Caco-2 (cell line): ENCODE measurements around the gene RNFT2. TPM values are rescaled to one million over a fixed set of nuclear protein-coding genes. Genes with fewer than 3 reads are reported as not detected.

Experiments used
- BruUV-seq: library from RNA; stranded (reverse); fragments of 400-500 nt; replicated peaks from 2 replicates; lab custom pipeline; 2021; lab: Mats Ljungman, UMichigan
- CTCF ChIA-PET: fragments of 300-600 bp; sonication (Branson Sonifier 250); formaldehyde crosslinking; loops from one replicate; lab custom pipeline; 2022; ENCODE audit warnings: antibody characterized with exemption; lab: Charles Lee
- POLR2A ChIA-PET: fragments of 300-600 bp; sonication (Branson Sonifier 250); formaldehyde crosslinking; loops from one replicate; lab custom pipeline; 2022; ENCODE audit warnings: antibody characterized with exemption; lab: Charles Lee
- DNase-seq, 2 experiments: peaks; one replicate each; pipeline versions ENCODE4 v3.0.0 to v3.0.0-alpha.2; 2020 to 2022
- H3K27me3 ChIP-seq: replicated peaks from 2 replicates; pipeline ENCODE4 v1.6.0; 2011; ENCODE audit warnings: low read length; ENCODE audit not compliant: control insufficient read depth, insufficient read depth
- H3K36me3 ChIP-seq: 2 replicates; pipeline ENCODE4 v1.5.1; 2011; ENCODE audit warnings: low read length; ENCODE audit not compliant: control insufficient read depth, insufficient read depth
- H3K4me1 ChIP-seq: fragments of 250-450 bp; sonication (Bioruptor Pico); 2 replicates; pipeline ENCODE4 v1.5.1; 2020; ENCODE audit warnings: mild to moderate bottlenecking
- H3K4me3 ChIP-seq: 2 replicates; pipeline ENCODE4 v1.5.1; 2011; ENCODE audit warnings: low read depth, mild to moderate bottlenecking, control low read depth, low read length
- H3K9me3 ChIP-seq: fragments of 250-450 bp; sonication (Bioruptor Pico); 2 replicates; pipeline ENCODE4 v1.5.1; 2020; ENCODE audit warnings: mild to moderate bottlenecking, moderate library complexity
- H3K27ac Mint-ChIP-seq: one replicate; pipeline ENCODE4 v1.8.0; 2022; ENCODE audit warnings: mixed read lengths; ENCODE audit not compliant: unreplicated experiment
- H3K27me3 Mint-ChIP-seq: one replicate; pipeline ENCODE4 v1.8.0; 2022; ENCODE audit warnings: mixed read lengths; ENCODE audit not compliant: insufficient read depth, unreplicated experiment
- H3K36me3 Mint-ChIP-seq: one replicate; pipeline ENCODE4 v1.8.0; 2022; ENCODE audit warnings: mild to moderate bottlenecking, mixed read lengths; ENCODE audit not compliant: insufficient read depth, unreplicated experiment
- H3K4me1 Mint-ChIP-seq: one replicate; pipeline ENCODE4 v1.8.0; 2022; ENCODE audit warnings: low read depth, mixed read lengths; ENCODE audit not compliant: unreplicated experiment
- H3K4me3 Mint-ChIP-seq: one replicate; pipeline ENCODE4 v1.8.0; 2022; ENCODE audit warnings: mild to moderate bottlenecking, moderate library complexity, mixed read lengths; ENCODE audit not compliant: unreplicated experiment
- H3K9me3 Mint-ChIP-seq: one replicate; pipeline ENCODE4 v1.8.0; 2022; ENCODE audit warnings: mixed read lengths; ENCODE audit not compliant: unreplicated experiment
- CTCF ChIP-seq, 2 experiments: fragments of 200-600 bp in 1 of 2; IDR thresholded peaks; 1 replicate in 1 of 2; 2 replicates in 1 of 2; pipeline versions ENCODE4 v1.5.1 to v1.8.0; 2011 to 2022; ENCODE audit warnings: antibody characterized with exemption in 1 of 2, control low read depth in 1 of 2, inconsistent platforms in 1 of 2, low read depth in 1 of 2, low read length in 1 of 2, mild to moderate bottlenecking in 1 of 2, moderate library complexity in 1 of 2; ENCODE audit not compliant: insufficient read depth in 1 of 2, severe bottlenecking in 1 of 2, unreplicated experiment in 1 of 2
- intact Hi-C: fragments of 100-400 bp; cut with micrococcal nuclease; formaldehyde crosslinking; loops from one replicate; pipeline ENCODE4 v1.10.0; 2022; ENCODE audit not compliant: unreplicated experiment
- total RNA-seq: library from RNA; stranded (reverse); gene quantifications from 2 replicates; pipeline ENCODE4 v1.2.3, GENCODE V29; 2022

RNFT2 gene
- total RNA-seq, 1 experiment from 2014 or later = 11.6 TPM

- H3K27me3 ChIP-seq = no peaks in the 10 kb centered on the region
- no peak overlapping the region for H3K4me3 Mint-ChIP-seq
- no peaks in the 10 kb centered on the region for H3K9me3 Mint-ChIP-seq
- H3K36me3 Mint-ChIP-seq = peaks cover 8% of the 10 kb centered on the region
- TF ChIP-seq CTCF (IDR thresholded peaks at IDR 0.05; ENCODE audit: insufficient read depth in 1 of 2, low read depth in 1 of 2, low read length in 1 of 2, severe bottlenecking in 1 of 2, unreplicated experiment in 1 of 2) = peak in 1 of 2 experiments; percentile 4
- no peak overlapping the region for H3K4me3 ChIP-seq
- peaks cover 9% of the 10 kb centered on the region for H3K4me1 Mint-ChIP-seq
- no peak overlapping the region for H3K27ac Mint-ChIP-seq
- H3K27me3 Mint-ChIP-seq = no peaks in the 10 kb centered on the region
- BruUV-seq = no TSS peak
- ChIA-PET POLR2A (interaction anchor here (0.6 kb wide), 1 partner anchor 34 kb away, joined by 3 read pairs; no protein-coding TSS in a partner anchor), CTCF (interaction anchor here (0.7 to 1.0 kb wide), 3 partner anchors 118 to 247 kb away, joined by 3 to 5 read pairs (median 3); no protein-coding TSS in a partner anchor)
- no peaks in the 10 kb centered on the region for H3K4me1 ChIP-seq
- H3K9me3 ChIP-seq = no peaks in the 10 kb centered on the region
- H3K36me3 ChIP-seq = no peaks in the 10 kb centered on the region
- peak in 1 of 2 experiments; percentile 34 for DNase-seq
- intact Hi-C loops = loop anchor here (10.0 kb wide), 2 partner anchors 176 to 316 kb away; partner anchors contain the start of gene HRK
These were observed 29.0 kb upstream of the RNFT2 start for GRCh38 chr12:116708826-116709756.

- no peak for DNase-seq
- ChIA-PET POLR2A (no interaction called here), CTCF (interaction anchor here (0.6 kb wide), 1 partner anchor 143 kb away, joined by 4 read pairs; no protein-coding TSS in a partner anchor)
- Mint-ChIP-seq H3K27ac (no peak overlapping the region), H3K4me1 (peaks cover 9% of the 10 kb centered on the region), H3K9me3 (no peaks in the 10 kb centered on the region), H3K36me3 (peaks cover 8% of the 10 kb centered on the region), H3K27me3 (no peaks in the 10 kb centered on the region), H3K4me3 (no peak overlapping the region)
- Histone ChIP-seq H3K4me1 (no peaks in the 10 kb centered on the region), H3K27me3 (no peaks in the 10 kb centered on the region), H3K36me3 (no peaks in the 10 kb centered on the region), H3K9me3 (no peaks in the 10 kb centered on the region), H3K4me3 (no peak overlapping the region)
- no TSS peak for BruUV-seq
- TF ChIP-seq CTCF (IDR thresholded peaks at IDR 0.05; ENCODE audit: insufficient read depth in 1 of 2, low read depth in 1 of 2, low read length in 1 of 2, severe bottlenecking in 1 of 2, unreplicated experiment in 1 of 2) = no peak
- intact Hi-C loops = loop anchor here (10.0 kb wide), 2 partner anchors 175 to 315 kb away; partner anchors contain the start of gene HRK
These were observed 28.3 kb upstream of the RNFT2 start for GRCh38 chr12:116709768-116710167.

GRCh38 chr12:116710370-116711150, 27.6 kb upstream of the RNFT2 start:
- intact Hi-C loops = no loop called here
- H3K9me3 ChIP-seq = no peaks in the 10 kb centered on the region
- H3K4me3 Mint-ChIP-seq = no peak overlapping the region
- H3K27me3 Mint-ChIP-seq = no peaks in the 10 kb centered on the region
- no peaks in the 10 kb centered on the region for H3K4me1 ChIP-seq
- peaks cover 12% of the 10 kb centered on the region for H3K36me3 Mint-ChIP-seq
- H3K36me3 ChIP-seq = no peaks in the 10 kb centered on the region
- no peaks in the 10 kb centered on the region for H3K9me3 Mint-ChIP-seq
- H3K4me3 ChIP-seq = no peak overlapping the region
- BruUV-seq = no TSS peak
- no peak overlapping the region for H3K27ac Mint-ChIP-seq
- H3K4me1 Mint-ChIP-seq = peaks cover 9% of the 10 kb centered on the region
- POLR2A ChIA-PET = no interaction called here
- DNase-seq = no peak
- TF ChIP-seq CTCF (IDR thresholded peaks at IDR 0.05; ENCODE audit: insufficient read depth in 1 of 2, low read depth in 1 of 2, low read length in 1 of 2, severe bottlenecking in 1 of 2, unreplicated experiment in 1 of 2) = no peak
- CTCF ChIA-PET = interaction anchor here (0.6 kb wide), 1 partner anchor 144 kb away, joined by 4 read pairs; no protein-coding TSS in a partner anchor
- H3K27me3 ChIP-seq = no peaks in the 10 kb centered on the region
